NOMO-1 treated with DMSO at 0.1 percent for 48 hours (cell line): ENCODE measurements around the gene KRT6B.
"Not testable (repeated sequence)": the region's sequence is repeated elsewhere in the genome, so short reads cannot be mapped to it uniquely, and the experiment has no call there.

Experiments
- DNase-seq: peaks from one replicate; lab custom pipeline; 2025; ENCODE audit not compliant: unreplicated experiment; lab: John Stamatoyannopoulos, UW

Gene KRT6B

DNA sequence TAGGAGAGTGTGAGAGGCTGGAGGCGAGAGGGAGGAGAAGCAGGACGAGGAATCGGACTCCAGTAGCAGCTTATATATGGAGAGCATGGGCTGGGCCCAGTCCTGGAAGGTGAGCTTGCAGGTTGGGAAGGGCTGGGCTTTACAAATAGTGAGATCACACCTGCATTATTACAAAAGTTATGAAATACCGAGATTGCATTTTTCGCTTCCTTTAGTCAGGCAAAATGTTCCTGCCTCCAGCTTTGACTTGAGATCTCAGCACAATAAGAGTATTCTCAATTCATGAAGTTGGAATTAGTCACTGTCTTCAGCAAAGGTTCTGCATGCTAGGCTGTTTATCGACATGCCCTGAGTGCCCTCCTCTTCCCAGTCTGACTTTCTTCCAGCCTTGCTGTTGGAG, at the start of gene KRT6B:
Gene KRT6B, minus strand, starts transcription at position 46 of the 400 bp plus-strand sequence. CDS start 68 bp downstream, outside the sequence.
- DNase-seq = no peak

DNA sequence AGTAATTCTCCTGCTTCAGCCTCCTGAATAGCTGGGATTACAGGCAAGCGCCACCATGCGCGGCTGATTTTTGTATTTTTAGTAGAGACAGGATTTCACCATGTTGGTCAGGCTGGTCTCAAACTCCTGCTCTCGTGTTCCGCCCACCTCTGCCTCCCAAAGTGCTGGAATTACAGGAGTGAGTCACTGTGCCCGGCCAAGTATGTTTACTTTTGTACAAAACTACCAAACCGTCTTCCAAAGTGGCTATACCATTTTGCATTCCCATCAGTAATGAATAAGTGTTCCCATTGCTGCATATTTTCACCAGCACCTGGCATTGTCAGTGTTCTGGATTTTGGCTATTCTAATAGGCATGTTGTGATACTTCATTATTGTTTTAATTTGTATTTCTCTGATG, 49.5 kb upstream of the KRT6B start:
- no peak for DNase-seq

DNA sequence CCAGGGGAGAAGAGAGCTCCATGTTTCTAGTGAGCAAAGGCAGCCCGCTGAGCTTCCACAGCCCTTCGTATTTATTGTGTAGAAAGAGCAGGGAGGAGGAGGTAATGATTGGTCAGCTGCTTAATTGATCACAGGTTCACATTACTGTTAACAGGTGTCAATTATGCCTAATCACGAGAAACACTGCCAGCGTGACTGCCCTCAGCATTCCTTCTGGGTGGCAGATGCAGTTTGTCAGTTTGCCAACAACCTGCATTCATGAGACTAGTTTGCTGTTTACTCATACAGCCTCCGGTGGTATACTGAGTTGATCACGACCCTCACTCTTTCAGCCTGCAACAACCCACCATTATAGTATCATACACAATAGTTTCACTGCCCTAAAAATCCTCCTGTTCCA, 48.6 kb upstream of the KRT6B start:
- DNase-seq = not testable (repeated sequence)

DNA sequence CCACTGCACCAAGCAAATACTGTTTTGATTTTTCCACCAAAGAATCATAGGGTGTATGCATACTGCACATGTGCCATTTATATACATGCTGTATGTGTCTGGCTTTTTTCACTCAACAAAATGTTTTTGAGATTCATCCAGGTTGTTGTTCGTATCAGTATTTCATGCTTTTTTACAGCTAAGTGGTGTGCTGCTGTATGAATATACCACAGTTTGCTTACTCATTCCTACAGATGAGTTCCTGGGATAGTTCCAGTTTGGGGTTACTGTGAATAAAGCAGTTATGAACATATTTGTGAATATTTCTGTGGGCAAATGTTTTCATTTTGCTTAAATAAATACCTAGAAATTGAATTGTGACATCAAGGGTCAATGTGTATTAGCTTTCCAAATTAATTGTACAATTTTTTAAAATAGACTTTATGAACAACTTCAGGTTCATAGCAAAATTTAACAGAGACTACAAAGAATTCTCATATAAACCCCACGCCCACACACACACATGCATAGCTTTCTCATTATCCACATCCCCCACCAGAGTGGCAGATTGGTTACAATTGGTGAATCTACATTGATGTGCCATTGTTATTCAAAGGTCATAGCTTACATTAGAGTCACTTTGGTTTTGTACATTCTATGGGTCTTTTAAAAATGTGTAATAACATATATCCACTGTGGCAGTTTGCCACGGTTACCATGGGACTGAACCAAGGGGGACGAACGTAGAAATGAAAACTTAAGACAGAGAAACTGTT, 48.0 kb upstream of the KRT6B start:
- no peak for DNase-seq

DNA sequence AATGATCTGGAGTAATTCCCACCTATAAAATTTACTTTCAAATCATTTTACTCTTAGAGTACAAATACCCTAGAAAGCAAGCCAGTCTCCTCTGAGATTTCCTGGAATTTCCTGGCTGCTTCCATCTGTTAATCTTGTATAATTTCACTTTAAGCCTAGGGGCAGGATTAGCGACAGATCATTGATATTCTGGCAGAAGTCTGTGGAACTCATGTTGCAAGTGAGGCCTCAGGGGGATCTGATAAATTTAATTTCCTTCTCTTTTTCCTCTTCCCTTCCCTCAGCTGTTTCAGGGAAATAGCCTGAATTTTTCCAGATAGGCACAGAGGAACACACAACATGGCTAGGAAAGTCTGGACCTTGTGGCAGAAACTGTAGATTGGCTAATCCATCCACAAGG, 47.0 kb upstream of the KRT6B start:
- no peak for DNase-seq

DNA sequence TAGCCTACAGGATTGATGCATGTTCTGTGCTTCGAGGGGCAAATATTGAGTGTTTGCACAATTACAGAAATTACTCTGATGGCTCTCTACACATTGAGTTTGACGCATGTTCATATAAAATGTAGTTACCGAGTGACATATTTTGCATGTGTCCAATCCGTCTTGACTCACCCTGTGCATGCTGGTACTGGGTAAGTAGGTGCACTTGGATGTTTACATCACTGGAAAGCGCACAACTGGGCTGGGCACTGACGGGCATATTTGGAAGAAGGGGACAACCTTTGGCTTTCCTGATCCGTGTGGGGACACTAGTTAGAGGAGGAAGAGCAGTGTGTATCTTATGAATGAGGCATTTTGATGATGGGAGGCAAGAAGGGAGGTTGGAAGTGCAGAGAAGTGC, 46.0 kb upstream of the KRT6B start:
- no peak for DNase-seq

DNA sequence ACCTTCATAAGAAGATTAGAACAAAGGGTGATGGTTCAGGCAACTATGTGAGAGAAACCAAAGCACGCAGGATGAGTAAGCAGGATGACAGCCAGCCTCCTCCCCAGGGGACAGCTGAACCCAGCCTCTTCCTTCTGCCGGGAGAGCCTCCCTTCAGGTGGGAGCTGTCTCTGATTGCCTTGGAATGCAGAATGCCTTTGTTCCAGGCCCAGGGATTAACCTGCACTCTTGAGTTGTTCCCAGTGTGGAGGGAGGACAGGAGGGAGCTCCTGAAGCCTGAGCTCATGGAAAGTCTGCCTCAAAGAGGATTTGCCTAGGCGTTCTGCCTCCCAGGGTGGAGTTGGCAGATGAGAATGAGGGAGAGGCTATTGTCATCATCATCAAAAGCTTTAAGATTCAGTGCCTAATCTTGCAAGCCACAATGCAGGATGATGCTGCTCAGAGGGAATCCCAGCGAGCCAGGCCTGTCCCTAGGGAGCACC, 44.7 kb upstream of the KRT6B start:
- no peak for DNase-seq

DNA sequence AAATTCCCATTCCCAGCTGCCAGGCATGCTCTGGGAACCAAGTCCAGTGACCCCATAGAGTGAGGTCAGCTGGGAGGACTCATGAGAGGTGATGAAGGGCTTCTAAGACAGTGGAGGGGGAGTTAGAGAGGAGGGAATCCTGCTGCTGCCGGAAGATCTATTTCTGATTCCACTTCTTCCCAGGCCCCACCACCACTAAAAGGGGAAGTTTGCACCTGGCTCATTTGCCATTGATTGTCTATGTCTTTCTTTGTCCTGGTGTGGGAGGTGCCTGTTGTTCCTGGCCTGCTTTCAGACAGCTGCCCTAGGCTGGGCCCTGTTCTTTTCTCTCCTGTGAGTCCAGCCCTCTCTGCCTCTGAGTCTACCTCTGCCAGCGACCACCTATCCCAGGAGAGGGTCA, 44.1 kb upstream of the KRT6B start:
- DNase-seq = no peak

DNA sequence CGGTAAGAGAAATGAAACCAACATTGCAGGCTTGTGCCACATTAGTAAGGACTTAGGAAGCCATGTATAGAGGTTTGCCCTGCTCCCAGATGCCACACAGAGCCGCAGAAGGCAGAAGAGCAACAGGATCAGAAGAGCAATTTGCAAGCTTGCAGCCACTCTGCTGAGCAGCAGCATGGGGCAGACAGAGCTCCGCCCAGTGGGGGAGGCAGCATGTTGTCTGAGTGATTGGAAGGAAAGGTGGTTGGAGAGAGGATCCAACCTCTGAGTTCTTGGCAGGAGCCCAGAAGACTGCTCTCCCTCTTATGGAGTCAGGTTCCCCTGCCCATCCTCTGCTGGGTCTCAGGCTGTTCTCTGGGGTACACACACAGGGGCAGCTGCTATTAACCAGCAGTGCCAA, 43.4 kb upstream of the KRT6B start:
- DNase-seq = no peak

DNA sequence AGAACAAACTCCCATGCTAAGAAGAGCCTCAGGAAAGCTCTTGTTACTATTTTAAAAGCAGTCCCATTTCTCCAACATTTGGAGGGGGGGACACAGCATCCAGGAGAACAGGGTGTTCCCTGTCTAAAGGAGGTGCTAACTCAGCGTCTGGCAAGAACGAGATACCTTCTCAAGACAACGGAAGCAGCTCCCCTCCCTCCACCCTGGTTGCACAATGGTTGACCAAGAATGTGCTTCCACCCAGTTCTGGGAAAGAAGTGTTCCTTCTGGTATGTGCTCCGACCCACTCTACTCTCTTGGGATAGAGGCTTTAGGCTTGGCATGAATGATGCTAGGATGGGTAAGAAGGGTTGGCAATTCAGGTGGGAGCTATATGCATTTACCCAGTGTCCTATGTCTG, 42.6 kb upstream of the KRT6B start:
- DNase-seq = no peak

DNA sequence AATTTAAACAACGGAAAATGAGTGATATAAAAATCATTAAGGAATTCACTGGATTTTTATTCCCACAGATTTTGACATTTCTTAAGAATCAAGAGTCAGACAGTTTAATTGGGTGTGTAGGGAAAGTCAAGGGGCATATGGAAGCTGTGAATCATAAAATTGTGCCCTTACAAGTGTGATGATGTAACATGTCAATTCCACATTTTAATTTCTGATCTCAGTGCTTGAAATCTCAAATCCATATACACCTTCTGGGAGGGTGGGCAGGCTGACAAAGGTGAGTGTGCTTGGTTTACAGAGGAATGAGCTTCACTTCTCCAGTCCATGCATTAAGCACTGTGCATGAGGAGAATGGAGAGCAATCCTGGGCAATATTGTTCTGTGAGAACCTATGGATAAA, 42.2 kb upstream of the KRT6B start:
- no peak for DNase-seq

DNA sequence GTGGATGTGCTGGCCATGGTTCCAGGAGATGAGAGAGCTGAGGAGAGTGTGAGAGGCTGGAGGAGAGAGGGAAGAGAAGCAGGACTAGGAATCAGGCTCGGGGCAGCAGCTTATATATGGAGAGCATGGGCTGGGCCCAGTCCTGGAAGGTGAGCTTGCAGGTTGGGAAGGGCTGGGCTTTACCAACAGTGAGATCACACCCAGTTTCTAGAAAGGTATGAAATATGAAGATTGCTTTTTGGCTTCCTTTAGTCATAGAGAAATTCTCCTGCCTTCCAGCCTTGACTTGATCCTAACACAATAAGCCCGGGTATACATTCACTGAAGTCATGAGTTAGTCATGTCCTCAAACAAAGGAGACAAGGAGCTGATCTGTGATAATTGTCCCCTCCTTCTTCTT, 41.2 kb upstream of the KRT6B start, which contains the start of gene KRT6A:
Gene KRT6A, minus strand, starts transcription at position 86 of the 400 bp plus-strand sequence. Its CDS starts 69 bp downstream, at position 17.
- no peak for DNase-seq

DNA sequence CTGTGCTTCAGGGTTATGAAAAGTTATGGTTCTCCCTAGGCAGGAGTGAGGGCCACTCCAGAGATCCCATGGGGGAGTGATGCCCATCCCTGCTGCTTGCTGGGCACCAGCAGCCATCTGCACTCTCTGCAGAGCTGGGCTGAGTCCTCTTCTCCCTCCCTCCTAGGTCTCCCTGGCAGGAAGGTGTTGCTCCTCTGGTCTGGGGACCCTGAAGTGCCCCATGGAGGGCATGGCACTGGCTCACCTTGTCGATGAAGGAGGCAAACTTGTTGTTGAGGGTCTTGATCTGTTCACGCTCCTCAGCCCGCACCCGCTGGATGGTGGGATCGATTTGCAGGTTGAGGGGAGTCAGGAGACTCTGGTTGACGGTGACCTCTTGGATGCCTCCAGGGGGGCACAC, 40.5 kb upstream of the KRT6B start:
- DNase-seq = not testable (repeated sequence)

DNA sequence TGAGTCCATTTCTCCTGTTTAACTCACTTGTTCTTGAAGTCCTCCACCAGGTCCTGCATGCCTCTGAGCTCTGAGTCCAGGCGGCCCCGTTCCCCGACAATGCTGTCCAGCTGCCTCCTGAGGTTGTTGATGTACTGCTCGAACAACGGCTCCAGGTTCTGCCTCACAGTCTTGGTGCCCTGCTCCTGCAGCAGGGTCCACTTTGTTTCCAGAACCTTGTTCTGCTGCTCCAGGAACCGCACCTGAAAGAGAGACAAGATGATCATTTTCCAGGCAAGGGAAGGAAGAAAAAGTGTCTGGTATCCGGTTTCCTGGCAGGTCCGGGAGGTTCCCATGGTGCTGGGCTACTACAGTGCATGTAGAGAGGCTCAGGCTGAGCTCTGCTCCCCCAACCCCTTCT, 39.5 kb upstream of the KRT6B start:
- not testable (repeated sequence) for DNase-seq

DNA sequence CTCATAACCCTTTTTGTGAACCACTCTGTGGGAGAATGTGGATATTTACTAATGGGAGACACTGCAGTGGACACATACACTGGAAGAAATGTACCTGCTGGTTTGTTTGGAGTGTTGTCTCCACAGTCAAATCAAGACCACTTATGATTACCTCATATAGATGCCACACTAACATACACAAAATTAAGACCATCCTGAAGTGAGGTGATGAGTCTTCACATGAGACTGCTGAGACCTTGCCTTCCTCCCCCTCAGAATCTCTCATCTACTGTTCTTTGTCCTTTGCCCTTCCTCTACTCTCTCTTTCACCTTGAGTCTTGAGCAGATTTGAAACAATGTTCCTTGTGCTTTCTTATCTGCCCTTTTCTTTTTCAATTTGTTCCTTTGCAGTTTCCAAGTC, 36.8 kb upstream of the KRT6B start:
- no peak for DNase-seq

DNA sequence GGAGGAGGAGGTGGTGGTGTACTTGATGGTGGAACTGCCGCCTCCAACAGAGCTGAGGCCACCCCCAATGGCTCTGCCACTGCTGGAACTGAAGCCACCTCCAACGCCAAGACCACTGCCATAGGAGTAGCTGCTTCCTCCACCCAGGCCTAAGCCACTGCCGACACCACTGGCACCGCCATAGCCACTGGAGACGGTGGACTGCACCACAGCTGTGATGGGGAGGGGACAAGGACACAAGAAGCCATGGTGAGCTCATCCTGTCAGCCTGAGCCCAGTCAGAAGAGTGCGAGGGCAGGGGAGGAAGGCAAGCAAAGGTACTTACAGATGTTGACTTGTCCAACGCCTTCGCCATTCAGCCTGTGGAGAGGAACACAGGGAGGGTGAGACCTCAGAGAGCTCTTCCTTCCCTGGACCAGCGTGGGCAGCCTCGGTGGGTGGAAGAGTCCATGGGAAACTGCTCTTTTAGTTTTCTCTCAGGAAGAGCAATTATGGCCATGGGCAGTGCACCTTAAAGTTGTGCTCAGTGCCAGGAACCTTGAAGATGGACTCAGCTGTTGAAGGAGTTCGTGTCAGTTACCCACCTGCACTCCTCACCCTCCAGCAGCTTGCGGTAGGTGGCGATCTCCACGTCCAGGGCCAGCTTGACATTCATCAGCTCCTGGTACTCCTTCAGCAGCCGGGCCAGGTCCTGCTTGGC, 35.9 kb upstream of the KRT6B start:
- not testable (repeated sequence) for DNase-seq

DNA sequence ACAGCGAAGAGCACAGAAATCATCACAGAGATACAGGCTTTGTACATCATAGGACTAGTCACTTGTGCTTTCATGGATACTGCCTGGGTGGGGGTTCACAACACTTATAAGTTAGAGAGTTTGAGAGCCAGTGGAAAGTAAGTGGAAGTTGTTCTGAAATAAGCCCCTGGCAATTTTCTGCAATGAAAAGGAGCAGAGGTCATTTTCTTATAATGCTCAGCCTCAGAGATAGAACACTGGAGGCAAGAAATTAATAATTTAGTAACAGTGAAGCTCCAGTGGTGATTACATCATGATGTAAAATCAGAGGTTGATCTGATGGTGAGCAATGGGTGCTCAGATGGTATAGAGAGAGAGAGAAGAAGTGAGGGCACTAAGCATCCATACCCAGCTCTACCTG, 35.3 kb upstream of the KRT6B start:
- no peak for DNase-seq

DNA sequence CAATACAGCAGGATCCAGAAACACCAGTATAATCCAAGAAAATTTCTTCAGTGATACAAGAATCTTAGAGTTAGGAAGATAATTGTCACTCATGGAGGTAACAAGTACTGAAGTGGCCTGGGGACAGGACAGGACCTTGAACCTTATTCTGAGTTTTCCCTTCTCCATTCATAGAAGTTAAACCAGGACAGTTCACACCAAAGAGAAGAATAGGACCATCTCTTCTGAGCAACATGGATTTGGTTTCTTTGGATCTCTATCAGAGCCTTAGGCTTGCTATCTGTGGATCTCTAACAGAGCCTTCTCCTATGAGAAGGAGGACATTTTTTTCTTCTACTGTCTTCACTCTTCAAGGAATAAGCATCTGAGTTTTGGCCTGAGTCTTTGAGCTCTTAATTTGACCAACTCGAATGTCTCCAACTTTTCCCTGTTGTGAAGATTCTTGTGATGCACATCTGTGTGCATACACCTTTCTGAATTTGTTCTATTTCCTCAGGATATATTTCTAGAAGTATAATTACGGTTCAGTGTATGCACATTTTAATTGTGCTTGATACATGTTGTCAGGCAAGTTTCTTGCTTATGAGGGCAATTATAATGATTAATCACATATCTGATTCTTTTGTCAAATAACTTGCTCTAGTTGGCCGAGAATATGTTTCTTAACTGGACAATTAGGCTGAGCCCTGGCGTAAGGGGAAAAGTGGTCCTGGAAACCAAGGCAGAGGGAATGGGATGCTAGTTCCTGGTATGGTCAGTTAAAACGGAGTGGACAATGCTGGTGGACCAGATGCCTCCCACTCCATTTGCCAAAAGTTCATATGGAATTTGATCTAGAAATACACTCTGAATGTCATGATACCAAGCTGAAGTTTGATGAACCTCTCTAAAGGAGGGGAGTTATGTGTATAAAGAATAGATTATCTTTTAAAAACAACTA, 34.5 kb upstream of the KRT6B start:
- DNase-seq = no peak

DNA sequence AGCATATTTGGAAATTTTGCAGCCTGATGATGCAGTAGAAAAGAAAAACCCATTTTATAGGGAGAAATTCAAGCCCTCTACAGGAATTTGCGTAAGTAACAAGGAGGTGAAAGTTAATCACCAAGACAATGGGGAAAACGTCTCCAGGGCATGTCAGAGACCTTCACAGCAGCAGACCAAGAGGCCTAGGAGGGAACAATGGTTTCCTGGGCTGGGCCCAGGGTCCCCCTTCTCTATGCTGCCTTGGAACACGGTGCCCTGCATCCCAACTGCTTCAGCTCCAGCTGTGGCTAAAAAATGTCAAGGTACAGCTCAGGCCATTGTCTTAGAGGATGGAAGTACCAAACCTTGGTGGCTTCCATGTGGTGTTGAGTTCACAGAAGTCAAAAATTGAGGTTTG, 28.1 kb upstream of the KRT6B start:
- DNase-seq = no peak

DNA sequence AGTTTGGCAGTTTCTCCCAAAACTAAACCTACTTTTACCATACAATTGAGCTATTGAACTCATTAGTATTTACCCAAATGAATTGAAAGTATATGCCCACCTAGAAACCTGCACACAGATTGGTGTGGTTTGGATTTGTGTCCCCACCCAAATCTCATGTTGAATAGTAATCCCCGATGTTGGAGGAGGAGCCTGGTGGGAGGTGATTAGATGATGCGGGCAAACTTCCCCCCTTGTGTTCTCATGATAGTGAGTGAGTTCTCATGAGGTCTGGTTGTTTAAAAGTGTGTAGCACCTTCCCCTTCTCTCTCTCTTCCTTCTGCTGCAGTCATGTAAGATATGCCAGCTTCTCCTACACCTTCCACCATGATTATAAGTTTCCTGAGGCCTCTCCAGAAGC, 25.7 kb upstream of the KRT6B start:
- no peak for DNase-seq

DNA sequence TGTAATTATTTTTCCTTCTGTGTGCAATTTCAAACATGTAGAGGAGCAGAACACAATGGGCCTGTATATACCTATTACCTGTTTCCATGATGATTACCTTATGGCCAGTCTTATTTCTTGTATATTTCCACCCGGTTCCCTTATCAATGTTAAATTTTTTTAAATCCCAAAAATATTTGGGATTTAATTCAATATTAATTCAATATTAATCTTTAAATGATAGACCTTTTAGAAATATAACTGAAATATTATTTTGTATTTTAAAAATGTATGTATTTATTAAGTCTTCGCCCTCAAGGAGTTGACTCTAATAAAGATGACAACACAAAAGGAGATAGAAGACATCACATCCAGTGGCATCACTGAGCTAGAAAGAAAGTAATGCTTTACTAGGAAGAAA, 22.3 kb upstream of the KRT6B start:
- DNase-seq = no peak
